ENCODE results near the gene FGF16.
A peak's percentile ranks its signal among the peaks of the same experiment; 100 is the strongest.
"Not testable (repeated sequence)": the region's sequence is repeated elsewhere in the genome, so short reads cannot be mapped to it uniquely, and the experiment has no call there.

FGF16 gene

DNA sequence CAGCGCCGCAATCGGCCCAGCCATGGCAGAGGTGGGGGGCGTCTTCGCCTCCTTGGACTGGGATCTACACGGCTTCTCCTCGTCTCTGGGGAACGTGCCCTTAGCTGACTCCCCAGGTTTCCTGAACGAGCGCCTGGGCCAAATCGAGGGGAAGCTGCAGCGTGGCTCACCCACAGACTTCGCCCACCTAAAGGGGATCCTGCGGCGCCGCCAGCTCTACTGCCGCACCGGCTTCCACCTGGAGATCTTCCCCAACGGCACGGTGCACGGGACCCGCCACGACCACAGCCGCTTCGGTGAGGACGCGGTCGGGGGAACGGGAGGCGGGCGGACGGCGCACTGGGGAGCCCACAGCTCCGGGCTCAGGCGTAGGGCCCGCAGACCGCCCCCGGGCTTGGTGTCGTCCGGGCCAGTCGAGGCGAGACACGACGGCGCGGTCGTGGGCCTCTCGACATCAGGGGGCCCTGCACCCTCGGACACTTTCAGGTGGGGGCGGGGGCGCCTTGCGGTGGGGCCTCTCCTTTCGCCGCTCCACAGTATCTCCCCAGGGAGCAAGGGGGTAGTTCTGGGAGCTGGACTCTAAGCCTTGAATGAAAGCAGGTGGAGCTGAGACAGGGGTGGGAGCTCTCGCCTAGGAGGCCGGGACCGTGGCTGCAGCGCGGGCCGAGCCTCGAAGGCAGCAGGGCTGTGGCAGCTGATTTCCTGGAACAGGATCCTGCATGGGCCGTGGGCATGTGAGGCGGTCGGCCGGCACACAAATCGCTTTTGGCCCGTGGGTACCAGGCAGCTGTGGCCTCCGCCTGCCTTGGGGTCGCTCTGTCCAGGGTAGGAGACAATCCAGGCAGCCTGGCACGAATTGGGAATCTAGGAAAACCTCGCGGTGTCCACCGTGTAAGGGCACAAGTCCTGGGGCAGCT lies 722 bp downstream of the FGF16 start:
- no peak for DNase-seq

DNA sequence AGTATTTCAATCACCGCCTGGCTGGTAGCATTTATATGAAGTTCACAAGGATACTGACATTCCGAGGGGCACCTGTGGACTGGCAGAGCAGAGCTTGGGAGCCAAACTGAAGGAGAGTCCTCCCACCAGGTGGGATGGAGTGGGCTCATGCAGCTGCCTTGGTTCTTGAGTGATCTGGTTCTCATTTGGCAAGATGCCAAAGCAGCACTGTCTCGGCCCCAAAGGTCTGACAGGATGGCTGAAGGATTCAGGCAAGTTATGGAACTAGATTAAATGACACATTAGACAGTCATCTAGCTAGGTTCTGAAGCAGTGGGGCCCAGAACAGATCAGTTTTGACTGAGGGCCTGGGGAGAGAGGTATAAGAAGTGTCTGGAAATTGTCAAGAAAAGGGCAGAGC lies 3.2 kb downstream of the FGF16 start:
- no peak for DNase-seq

DNA sequence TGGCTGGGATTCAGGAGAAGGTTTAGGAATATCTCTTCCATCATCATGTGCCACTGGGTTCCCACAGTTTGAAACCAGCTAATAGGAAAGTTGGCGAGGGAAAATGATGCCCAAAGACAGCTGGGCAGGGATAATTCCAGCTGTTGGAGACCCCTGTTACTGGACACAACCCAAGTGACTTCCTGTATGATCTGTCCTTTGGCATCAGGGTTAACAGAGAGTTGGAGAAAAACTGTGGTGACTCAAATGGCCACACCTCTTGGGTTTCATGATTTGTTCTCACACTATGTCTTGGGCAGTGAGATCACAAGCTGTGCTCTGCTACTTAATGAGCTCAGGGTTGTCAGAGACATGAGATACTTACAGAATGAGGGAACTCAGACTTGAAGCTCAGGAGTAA lies 3.8 kb downstream of the FGF16 start:
- DNase-seq, result no peak

DNA sequence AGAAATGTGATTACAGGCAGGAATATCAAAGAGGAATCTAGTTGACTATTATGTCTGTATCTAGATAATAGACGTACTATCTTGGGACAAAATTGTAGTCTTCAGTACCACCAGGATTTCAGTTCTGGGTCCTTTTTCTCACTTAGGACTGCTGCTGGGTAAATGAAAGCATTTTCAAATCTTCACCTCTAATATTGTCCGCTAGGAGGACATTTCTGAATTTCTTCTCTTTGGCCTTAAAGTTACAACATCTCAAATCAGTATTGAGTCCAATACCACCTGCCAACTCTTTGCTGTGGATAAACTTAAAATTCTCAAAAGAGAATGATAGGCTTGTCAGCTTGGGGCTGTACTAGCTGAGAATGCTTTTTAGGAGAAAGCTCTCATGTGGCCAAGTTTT lies 6.0 kb downstream of the FGF16 start:
- no peak for DNase-seq

DNA sequence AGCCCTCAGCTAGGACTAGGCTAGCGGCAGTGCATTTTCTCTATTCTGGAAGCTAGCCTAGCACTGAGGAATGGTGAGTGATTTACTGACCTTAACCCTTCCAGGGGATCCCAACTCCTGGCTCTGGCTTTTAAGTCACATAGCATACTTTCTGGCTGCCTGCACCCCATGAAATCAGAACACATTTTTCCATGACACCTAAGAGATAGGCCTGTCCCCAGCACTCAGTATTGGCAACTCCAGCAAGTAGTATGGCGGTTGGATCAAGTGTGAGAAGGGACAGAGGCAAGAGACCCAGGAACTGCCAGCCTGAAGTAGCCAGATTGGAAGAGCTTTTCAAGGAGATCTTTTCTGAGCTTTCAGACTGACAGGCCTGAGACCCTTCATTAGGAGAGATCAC lies 8.2 kb downstream of the FGF16 start:
- no peak for DNase-seq

DNA sequence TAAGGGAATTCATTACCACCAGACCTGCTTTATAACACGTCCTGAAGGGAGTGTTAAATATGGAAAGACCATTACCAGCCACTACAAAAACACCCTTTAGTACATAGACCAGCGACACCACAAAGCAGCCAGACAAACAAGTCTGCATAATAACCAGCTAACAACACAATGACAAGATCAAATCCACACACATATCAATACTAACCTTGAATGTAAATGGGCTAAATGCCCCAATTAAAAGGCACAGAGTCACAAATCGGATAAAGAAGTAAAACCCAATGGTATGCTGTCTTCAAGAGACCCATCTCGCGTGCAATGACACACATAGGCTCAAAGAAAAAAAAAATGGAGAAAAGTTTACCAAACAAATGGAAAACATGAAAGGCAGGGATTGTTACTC lies 36.9 kb downstream of the FGF16 start:
- no peak for DNase-seq

DNA sequence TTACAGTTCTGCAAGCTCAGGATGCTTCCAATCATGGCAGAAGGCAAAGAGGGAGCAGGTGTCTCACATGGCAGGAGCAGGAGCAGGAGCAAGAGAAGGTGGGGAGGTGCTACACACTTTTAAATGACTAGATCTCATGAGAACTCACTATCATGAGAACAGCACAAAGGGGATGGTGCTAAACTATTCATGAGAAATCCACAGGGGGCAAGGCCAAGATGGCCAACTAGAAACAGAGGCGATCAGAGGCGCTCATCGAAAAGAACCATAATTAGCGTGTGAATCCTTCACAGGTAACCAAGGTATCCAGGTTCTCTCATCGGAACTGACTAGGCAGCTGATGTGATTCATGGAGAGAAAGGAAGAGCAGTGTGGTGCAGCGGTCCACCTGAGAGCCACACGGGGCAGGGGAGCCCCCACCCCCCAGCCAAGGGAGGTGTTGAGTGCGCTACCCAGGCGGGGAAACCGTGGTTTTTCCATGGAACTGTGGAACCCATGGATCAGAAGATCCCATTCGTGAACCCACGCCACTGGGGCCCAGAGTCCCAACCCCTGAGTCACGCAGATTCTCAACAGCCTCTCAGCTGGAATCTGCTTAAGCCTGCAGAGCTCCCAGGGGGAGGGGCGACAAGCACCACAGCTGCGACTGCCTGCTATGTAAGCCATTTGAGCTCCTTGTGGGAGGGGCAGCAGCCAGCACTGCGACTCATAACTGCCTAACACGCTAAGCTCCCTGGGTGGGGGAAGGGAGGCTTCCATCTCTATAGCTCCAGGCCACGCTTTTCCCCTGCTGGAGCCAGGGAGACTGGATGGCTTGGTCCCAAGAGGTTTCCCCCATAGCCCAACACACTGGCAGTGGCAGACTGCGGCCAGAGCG lies 46.7 kb downstream of the FGF16 start:
- peak; percentile 82 for DNase-seq

DNA sequence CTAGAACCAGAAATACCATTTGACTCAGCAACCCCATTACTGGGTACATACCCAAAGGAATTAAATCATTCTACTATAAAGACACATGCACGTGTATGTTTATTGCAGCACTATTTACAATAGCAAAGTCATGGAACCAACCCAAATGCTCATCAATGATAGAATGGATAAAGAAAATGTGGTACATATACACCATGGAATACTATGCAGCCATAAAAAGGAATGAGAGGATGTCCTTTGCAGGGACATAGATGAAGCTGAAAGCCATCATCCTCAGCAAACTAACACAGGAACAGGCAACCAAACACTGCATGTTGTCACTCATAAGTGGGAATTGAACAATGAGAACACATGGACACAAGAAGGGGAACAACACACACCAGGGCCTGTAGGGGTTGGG lies 53.0 kb downstream of the FGF16 start:
- not testable (repeated sequence) for DNase-seq

DNA sequence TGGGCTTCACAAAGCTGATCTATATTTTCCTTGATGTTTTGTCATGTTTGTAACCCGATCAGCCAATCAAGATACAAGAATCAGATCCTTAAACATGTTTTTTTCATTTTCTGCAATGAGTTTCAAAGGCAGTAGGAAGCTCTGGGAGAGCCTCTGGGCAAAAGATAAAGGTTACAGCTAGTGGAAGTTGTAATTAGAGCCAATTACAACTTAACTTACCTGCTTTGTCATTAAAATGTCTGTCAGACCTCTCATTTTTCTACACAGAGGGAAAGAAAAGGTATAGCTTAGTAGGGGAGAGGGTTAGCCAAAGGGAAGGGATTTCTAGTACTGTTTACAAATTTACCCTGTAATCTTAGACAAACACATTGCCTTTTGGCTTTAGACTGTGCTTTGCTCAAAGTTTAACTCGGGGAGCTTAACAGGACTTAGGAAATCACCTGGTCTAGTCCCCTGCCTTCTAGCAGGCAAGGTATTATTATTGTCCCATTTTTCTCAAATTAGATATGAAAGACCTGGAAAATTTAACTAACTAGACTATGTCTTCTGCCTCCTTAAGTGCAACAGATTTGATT lies 55.8 kb downstream of the FGF16 start:
- DNase-seq, result peak; percentile 29

DNA sequence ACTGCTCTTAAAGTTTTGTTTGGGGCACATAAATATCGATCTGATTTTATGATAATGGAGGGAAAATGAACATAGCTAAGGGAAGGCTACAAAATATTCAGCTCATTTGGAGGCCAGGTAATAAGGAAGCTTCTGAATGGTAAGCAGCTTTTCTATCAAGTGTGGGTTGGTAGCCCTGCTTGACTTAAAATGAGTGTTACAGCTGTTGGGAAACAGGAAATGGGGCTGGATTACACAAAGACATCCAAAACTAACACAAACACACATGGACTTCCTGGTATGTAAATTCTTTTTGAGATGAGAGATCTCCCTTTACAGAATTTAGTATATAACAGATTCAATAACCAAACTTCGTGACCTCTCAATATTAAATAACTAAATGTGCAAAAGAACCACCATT lies 58.0 kb downstream of the FGF16 start:
- no peak for DNase-seq
